Loucy (cell line): ENCODE data around the gene EFNA3.

Source experiments
- H2AFZ ChIP-seq: fragments of 200-600 bp; sonication (generic); 2 replicates; pipeline ENCODE4 v1.6.0; 2016; ENCODE audit warnings: antibody characterized with exemption, mild to moderate bottlenecking, low read length, moderate library complexity
- H3F3A ChIP-seq: fragments of 200-600 bp; 2 replicates; pipeline ENCODE4 v1.6.0; 2016; ENCODE audit warnings: antibody characterized with exemption, low read depth, mild to moderate bottlenecking
- H3K27me3 ChIP-seq: fragments of 200-600 bp; sonication (generic); 2 replicates; pipeline ENCODE4 v1.6.1; 2014; ENCODE audit warnings: low read length, mild to moderate bottlenecking; ENCODE audit not compliant: insufficient read depth, poor library complexity, severe bottlenecking
- H3K36me3 ChIP-seq: fragments of 200-600 bp; sonication (generic); 2 replicates; pipeline ENCODE4 v1.6.1; 2016; ENCODE audit warnings: low read length; ENCODE audit not compliant: insufficient read depth
- H3K4me1 ChIP-seq: fragments of 200-600 bp; sonication (generic); 2 replicates; pipeline ENCODE4 v1.5.1; 2014; ENCODE audit warnings: low read length, mild to moderate bottlenecking; ENCODE audit not compliant: insufficient read depth, poor library complexity, severe bottlenecking
- H3K4me2 ChIP-seq: fragments of 200-600 bp; sonication (generic); 2 replicates; pipeline ENCODE4 v1.6.0; 2014; ENCODE audit warnings: antibody characterized with exemption, low read length, low read depth, mild to moderate bottlenecking; ENCODE audit not compliant: poor library complexity, severe bottlenecking
- H3K4me3 ChIP-seq: fragments of 200-600 bp; sonication (generic); 2 replicates; pipeline ENCODE4 v1.5.1; 2014; ENCODE audit warnings: low read length, mild to moderate bottlenecking, mixed read lengths; ENCODE audit not compliant: poor library complexity, severe bottlenecking
- H3K79me2 ChIP-seq: fragments of 200-600 bp; sonication (generic); 2 replicates; pipeline ENCODE4 v1.6.1; 2014; ENCODE audit warnings: low read length; ENCODE audit not compliant: insufficient read depth
- H3K9ac ChIP-seq: fragments of 200-600 bp; sonication (generic); 2 replicates; pipeline ENCODE4 v1.6.0; 2014; ENCODE audit warnings: mild to moderate bottlenecking, low read depth, low read length, moderate library complexity; ENCODE audit not compliant: poor library complexity, severe bottlenecking
- H3K9me2 ChIP-seq: fragments of 200-600 bp; sonication (generic); replicated peaks from 2 replicates; pipeline ENCODE4 v1.6.1; 2016; ENCODE audit warnings: low read depth, low read length, mixed read lengths
- H3K9me3 ChIP-seq: fragments of 200-600 bp; sonication (generic); 2 replicates; pipeline ENCODE4 v1.6.1; 2014; ENCODE audit warnings: mild to moderate bottlenecking, antibody characterized with exemption, low read length, low read depth; ENCODE audit not compliant: insufficient read depth
- H4K20me1 ChIP-seq: fragments of 200-600 bp; sonication (generic); 2 replicates; pipeline ENCODE4 v1.6.0; 2014; ENCODE audit warnings: antibody characterized with exemption, low read length, mild to moderate bottlenecking; ENCODE audit not compliant: insufficient read depth, poor library complexity, severe bottlenecking
- EZH2phosphoT487 ChIP-seq: fragments of 200-600 bp; IDR thresholded peaks from 2 replicates; pipeline ENCODE4 v1.6.1; 2018; ENCODE audit warnings: antibody characterized with exemption, mild to moderate bottlenecking, moderate library complexity, borderline replicate concordance
- TF ChIP-seq, protein P1 (sequence below): fragments of 200-600 bp; sonication (generic); conservative IDR thresholded peaks from 2 replicates; pipeline ENCODE4 v1.5.1; 2014; ENCODE audit warnings: mild to moderate bottlenecking, antibody characterized with exemption, low read length

Gene EFNA3

DNA sequence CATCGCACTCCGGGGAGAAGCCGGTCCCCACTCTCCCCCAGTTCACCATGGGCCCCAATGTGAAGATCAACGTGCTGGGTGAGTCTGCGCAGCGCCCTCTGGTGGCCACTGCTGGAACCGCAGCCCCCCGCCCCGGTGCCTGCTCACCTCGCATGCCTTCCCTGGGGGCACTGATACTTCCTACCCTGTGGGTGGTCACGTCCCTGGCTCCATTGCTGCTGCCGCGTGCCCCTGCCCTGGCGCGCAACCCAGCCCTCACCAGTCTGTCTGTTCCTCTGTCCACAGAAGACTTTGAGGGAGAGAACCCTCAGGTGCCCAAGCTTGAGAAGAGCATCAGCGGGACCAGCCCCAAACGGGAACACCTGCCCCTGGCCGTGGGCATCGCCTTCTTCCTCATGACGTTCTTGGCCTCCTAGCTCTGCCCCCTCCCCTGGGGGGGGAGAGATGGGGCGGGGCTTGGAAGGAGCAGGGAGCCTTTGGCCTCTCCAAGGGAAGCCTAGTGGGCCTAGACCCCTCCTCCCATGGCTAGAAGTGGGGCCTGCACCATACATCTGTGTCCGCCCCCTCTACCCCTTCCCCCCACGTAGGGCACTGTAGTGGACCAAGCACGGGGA, 7.6 kb downstream of the EFNA3 start:
- peaks cover 5% of the 10 kb centered on the region for H4K20me1 ChIP-seq
- peak overlapping the region; percentile 98 for H2AFZ ChIP-seq
- peak overlapping the region; percentile 100 for H3K4me2 ChIP-seq
- TF ChIP-seq, protein P1, sequence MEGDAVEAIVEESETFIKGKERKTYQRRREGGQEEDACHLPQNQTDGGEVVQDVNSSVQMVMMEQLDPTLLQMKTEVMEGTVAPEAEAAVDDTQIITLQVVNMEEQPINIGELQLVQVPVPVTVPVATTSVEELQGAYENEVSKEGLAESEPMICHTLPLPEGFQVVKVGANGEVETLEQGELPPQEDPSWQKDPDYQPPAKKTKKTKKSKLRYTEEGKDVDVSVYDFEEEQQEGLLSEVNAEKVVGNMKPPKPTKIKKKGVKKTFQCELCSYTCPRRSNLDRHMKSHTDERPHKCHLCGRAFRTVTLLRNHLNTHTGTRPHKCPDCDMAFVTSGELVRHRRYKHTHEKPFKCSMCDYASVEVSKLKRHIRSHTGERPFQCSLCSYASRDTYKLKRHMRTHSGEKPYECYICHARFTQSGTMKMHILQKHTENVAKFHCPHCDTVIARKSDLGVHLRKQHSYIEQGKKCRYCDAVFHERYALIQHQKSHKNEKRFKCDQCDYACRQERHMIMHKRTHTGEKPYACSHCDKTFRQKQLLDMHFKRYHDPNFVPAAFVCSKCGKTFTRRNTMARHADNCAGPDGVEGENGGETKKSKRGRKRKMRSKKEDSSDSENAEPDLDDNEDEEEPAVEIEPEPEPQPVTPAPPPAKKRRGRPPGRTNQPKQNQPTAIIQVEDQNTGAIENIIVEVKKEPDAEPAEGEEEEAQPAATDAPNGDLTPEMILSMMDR = peak; percentile 83
- TF ChIP-seq EZH2phosphoT487 = no peak
- no peaks in the 10 kb centered on the region for H3K9me3 ChIP-seq
- H3K79me2 ChIP-seq = peaks cover 9% of the 10 kb centered on the region; the same call in 1 of the 2 replicates
- peak overlapping the region; percentile 82 for H3K4me3 ChIP-seq
- peaks cover 28% of the 10 kb centered on the region for H3K4me1 ChIP-seq
- no peaks in the 10 kb centered on the region for H3K9me2 ChIP-seq
- no peaks in the 10 kb centered on the region for H3K27me3 ChIP-seq
- peak overlapping the region; percentile 79 for H3K9ac ChIP-seq
- peaks cover 12% of the 10 kb centered on the region; the same call in 1 of the 2 replicates for H3F3A ChIP-seq
- H3K36me3 ChIP-seq = no peaks in the 10 kb centered on the region

DNA sequence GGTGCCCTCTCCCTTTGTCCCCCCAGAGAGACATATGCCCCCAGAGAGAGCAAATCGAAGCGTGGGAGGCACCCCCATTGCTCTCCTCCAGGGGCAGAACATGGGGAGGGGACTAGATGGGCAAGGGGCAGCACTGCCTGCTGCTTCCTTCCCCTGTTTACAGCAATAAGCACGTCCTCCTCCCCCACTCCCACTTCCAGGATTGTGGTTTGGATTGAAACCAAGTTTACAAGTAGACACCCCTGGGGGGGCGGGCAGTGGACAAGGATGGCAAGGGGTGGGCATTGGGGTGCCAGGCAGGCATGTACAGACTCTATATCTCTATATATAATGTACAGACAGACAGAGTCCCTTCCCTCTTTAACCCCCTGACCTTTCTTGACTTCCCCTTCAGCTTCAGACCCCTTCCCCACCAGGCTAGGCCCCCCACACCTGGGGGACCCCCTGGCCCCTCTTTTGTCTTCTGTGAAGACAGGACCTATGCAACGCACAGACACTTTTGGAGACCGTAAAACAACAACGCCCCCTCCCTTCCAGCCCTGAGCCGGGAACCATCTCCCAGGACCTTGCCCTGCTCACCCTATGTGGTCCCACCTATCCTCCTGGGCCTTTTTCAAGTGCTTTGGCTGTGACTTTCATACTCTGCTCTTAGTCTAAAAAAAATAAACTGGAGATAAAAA, 8.4 kb downstream of the EFNA3 start:
- Histone ChIP-seq H3K9me2 (no peaks in the 10 kb centered on the region), H2AFZ (no peak overlapping the region), H3K9ac (peak overlapping the region; percentile 79), H4K20me1 (peaks cover 5% of the 10 kb centered on the region), H3F3A (peaks cover 8% of the 10 kb centered on the region; the same call in 1 of the 2 replicates), H3K9me3 (no peaks in the 10 kb centered on the region), H3K79me2 (peaks cover 9% of the 10 kb centered on the region; the same call in 1 of the 2 replicates), H3K4me3 (peak overlapping the region; percentile 82), H3K27me3 (no peaks in the 10 kb centered on the region), H3K4me1 (peaks cover 25% of the 10 kb centered on the region), H3K4me2 (peak overlapping the region; percentile 100), H3K36me3 (no peaks in the 10 kb centered on the region)
- TF ChIP-seq EZH2phosphoT487 = no peak
- TF ChIP-seq, protein P1 = peak; percentile 39

DNA sequence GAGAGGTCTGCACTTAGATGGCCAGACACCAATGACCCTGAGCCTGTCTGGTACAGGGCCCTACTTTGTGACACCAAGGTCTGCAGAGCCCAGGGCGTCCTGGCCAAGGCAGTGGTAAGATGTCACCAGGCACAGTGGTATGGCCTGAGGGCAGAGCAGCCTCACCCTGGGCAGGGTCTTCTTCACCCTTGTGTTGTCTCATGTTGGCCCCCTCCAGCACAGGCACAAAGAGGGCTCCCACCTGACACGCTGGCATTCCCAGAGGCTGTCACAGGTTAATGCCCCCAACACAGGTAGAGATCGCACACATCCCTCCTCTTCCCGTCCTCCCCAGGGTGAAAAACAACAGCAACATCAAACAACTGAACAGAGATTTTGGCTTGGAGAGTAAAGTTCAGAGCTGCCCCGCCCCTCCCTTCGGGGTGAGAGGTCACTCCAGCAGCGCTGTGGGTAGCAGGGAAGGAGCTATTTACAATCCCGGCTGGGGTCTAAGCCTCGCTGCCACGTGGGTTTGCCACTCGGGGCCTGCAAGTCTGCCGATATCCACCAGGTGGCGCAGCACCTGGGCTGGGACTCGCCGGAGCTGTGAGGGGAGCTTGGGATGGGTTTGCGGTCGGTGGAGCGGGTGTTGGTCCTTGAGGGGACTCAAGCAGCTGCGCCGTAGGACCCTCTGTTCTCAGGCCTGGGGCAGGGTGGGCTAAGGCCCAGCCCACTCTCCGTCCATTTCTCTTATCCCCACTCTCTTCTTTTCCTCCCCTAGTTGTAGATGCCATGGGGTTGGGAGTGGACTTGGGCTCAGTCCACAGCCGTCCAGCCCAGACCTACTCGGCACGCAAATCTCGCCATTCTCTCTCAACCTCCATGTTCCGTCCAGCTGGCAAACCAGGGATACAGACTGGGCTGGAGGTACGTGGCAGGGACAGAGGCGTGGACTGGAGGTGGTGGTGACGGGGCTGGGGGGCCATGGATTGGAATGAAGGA, 12.7 kb downstream of the EFNA3 start:
- H3K36me3 ChIP-seq = no peaks in the 10 kb centered on the region
- no peaks in the 10 kb centered on the region for H4K20me1 ChIP-seq
- H3K27me3 ChIP-seq = no peaks in the 10 kb centered on the region
- peak overlapping the region; percentile 83 for H2AFZ ChIP-seq
- no peak overlapping the region for H3K9ac ChIP-seq
- H3K4me3 ChIP-seq = no peak overlapping the region
- H3K4me2 ChIP-seq = peak overlapping the region; percentile 27
- 0 out of 2 replicates have a peak, but pooled peaks cover 2% of the 10 kb centered on the region for H3F3A ChIP-seq
- H3K79me2 ChIP-seq = peaks cover 6% of the 10 kb centered on the region; the same call in 1 of the 2 replicates
- H3K9me2 ChIP-seq = no peaks in the 10 kb centered on the region
- TF ChIP-seq EZH2phosphoT487 = no peak
- TF ChIP-seq, protein P1 = peak; percentile 95
- no peaks in the 10 kb centered on the region for H3K9me3 ChIP-seq
- peaks cover 12% of the 10 kb centered on the region for H3K4me1 ChIP-seq
